Gastrocnemius medialis (tissue), 4 donors: ENCODE results near the gene DNAH17.
A peak's percentile ranks its signal among the peaks of the same experiment; 100 is the strongest.

Source experiments
- CTCF ChIP-seq, 5 experiments: fragments of 450-650 bp in 3 of 5; fragments of 200-600 bp in 2 of 5; sonication (generic) in 2 of 5; IDR thresholded peaks in 4 of 5; conservative IDR thresholded peaks in 1 of 5; 1 replicate in 4 of 5; 2 replicates in 1 of 5; pipeline ENCODE4 v1.5.1; 2016 to 2019; ENCODE audit warnings: antibody characterized with exemption in 5 of 5, mild to moderate bottlenecking in 3 of 5, moderate library complexity in 3 of 5
- POLR2A ChIP-seq, 2 donors: fragments of 450-650 bp; IDR thresholded peaks; one replicate each; pipeline ENCODE4 v1.6.1; 2017; ENCODE audit warnings: antibody characterized with exemption in 2 of 2, mild to moderate bottlenecking in 2 of 2, moderate library complexity in 2 of 2

- no peak for TF ChIP-seq CTCF (IDR thresholded peaks at IDR 0.05 in 4 of 5, conservative IDR thresholded peaks at IDR 0.05 in 1 of 5)
- peak; percentile 15 to 42 for TF ChIP-seq POLR2A (IDR thresholded peaks at IDR 0.05)
Measured at GRCh38 chr17:78411241-78411857, 165.8 kb downstream of the DNAH17 start.
